PC-3 (cell line): ENCODE data around the gene CEP85. TPM values are rescaled to one million over a fixed set of nuclear protein-coding genes. Genes with fewer than 3 reads are reported as not detected.

Source experiments
- ATAC-seq: fragments of 200-7000 bp; cut with Tn5 transposase; 2 replicates; pipeline ENCODE4 v1.9.1; 2020; ENCODE audit warnings: mild to moderate bottlenecking, moderate library complexity
- BruUV-seq: library from RNA; stranded (reverse); fragments of 400-500 nt; replicated peaks from 2 replicates; lab custom pipeline; 2021; lab: Mats Ljungman, UMichigan
- CTCF ChIA-PET: fragments of 300-600 bp; sonication (Branson Sonifier 250); formaldehyde crosslinking; loops from one replicate; lab custom pipeline; 2022; ENCODE audit warnings: antibody characterized with exemption; lab: Charles Lee
- POLR2A ChIA-PET: fragments of 300-600 bp; sonication (Branson Sonifier 250); formaldehyde crosslinking; loops from one replicate; lab custom pipeline; 2022; ENCODE audit warnings: antibody characterized with exemption; ENCODE audit not compliant: unreplicated experiment; lab: Charles Lee
- DNase-seq: peaks from one replicate; pipeline ENCODE4 v3.0.0-alpha.2; 2015
- H2AFZ ChIP-seq: fragments of 300-600 bp; sonication (generic); 2 replicates; pipeline ENCODE4 v1.6.0; 2016; ENCODE audit warnings: antibody characterized with exemption, low read length
- H3F3A ChIP-seq: fragments of 300-600 bp; sonication (generic); one replicate; pipeline ENCODE4 v1.6.0; 2017; ENCODE audit warnings: antibody characterized with exemption, low read length, control low read depth, mild to moderate bottlenecking; ENCODE audit not compliant: unreplicated experiment
- H3K27ac ChIP-seq: fragments of 300-600 bp; sonication (generic); 2 replicates; pipeline ENCODE4 v1.5.1; 2016; ENCODE audit warnings: mild to moderate bottlenecking, low read length
- H3K27me3 ChIP-seq: fragments of 300-600 bp; sonication (generic); 2 replicates; pipeline ENCODE4 v1.6.1; 2016; ENCODE audit warnings: low read length, mixed read lengths
- H3K36me3 ChIP-seq: fragments of 300-600 bp; sonication (generic); 2 replicates; pipeline ENCODE4 v1.6.1; 2016; ENCODE audit warnings: low read depth, mixed run types, low read length, mixed read lengths
- H3K4me1 ChIP-seq: fragments of 300-600 bp; sonication (generic); 2 replicates; pipeline ENCODE4 v1.5.1; 2016; ENCODE audit warnings: low read length; ENCODE audit not compliant: insufficient read depth
- H3K4me2 ChIP-seq: fragments of 300-600 bp; sonication (generic); 2 replicates; pipeline ENCODE4 v1.6.0; 2016; ENCODE audit warnings: low read length
- H3K4me3 ChIP-seq: fragments of 300-600 bp; sonication (generic); 2 replicates; pipeline ENCODE4 v1.5.1; 2016; ENCODE audit warnings: mild to moderate bottlenecking, low read length, mixed read lengths
- H3K79me2 ChIP-seq: fragments of 300-600 bp; sonication (generic); 2 replicates; pipeline ENCODE4 v1.6.1; 2017; ENCODE audit warnings: low read length, mixed read lengths
- H3K9ac ChIP-seq: fragments of 300-600 bp; sonication (generic); 2 replicates; pipeline ENCODE4 v1.6.0; 2016; ENCODE audit warnings: mild to moderate bottlenecking, low read length
- H3K9me2 ChIP-seq: fragments of 300-600 bp; sonication (generic); replicated peaks from 2 replicates; pipeline ENCODE4 v1.6.1; 2016; ENCODE audit warnings: mixed run types, low read length, mixed read lengths
- H3K9me3 ChIP-seq: fragments of 300-600 bp; sonication (generic); 2 replicates; pipeline ENCODE4 v1.6.1; 2016; ENCODE audit warnings: low read length, mixed read lengths
- H4K20me1 ChIP-seq: fragments of 300-600 bp; sonication (generic); 2 replicates; pipeline ENCODE4 v1.6.1; 2016; ENCODE audit warnings: low read length, mixed read lengths
- EZH2 ChIP-seq: fragments of 300-600 bp; sonication (generic); IDR thresholded peaks from one replicate; pipeline ENCODE4 v1.6.1; 2017; ENCODE audit warnings: antibody characterized with exemption, mild to moderate bottlenecking, low read length; ENCODE audit not compliant: unreplicated experiment
- EZH2phosphoT487 ChIP-seq: fragments of 300-600 bp; sonication (generic); IDR thresholded peaks from 2 replicates; pipeline ENCODE4 v1.6.1; 2018; ENCODE audit warnings: mild to moderate bottlenecking, antibody characterized with exemption, low read length, borderline replicate concordance
- intact Hi-C: fragments of 100-400 bp; cut with micrococcal nuclease; formaldehyde crosslinking; loops from 2 replicates; pipeline ENCODE4 v1.9.0; 2023
- total RNA-seq: library from RNA; depleted of rRNA; stranded (reverse); fragments of >200 nt; gene quantifications from 2 replicates; pipeline ENCODE4 v1.2.3, GENCODE V29; 2014
- TF ChIP-seq, protein P1 (sequence below): fragments of 300-600 bp; sonication (generic); conservative IDR thresholded peaks from 2 replicates; pipeline ENCODE4 v1.5.1; 2017; ENCODE audit warnings: antibody characterized with exemption, low read depth, mild to moderate bottlenecking, low read length

CEP85 gene
- total RNA-seq, 1 experiment from 2014 or later = 30.6 TPM

DNA sequence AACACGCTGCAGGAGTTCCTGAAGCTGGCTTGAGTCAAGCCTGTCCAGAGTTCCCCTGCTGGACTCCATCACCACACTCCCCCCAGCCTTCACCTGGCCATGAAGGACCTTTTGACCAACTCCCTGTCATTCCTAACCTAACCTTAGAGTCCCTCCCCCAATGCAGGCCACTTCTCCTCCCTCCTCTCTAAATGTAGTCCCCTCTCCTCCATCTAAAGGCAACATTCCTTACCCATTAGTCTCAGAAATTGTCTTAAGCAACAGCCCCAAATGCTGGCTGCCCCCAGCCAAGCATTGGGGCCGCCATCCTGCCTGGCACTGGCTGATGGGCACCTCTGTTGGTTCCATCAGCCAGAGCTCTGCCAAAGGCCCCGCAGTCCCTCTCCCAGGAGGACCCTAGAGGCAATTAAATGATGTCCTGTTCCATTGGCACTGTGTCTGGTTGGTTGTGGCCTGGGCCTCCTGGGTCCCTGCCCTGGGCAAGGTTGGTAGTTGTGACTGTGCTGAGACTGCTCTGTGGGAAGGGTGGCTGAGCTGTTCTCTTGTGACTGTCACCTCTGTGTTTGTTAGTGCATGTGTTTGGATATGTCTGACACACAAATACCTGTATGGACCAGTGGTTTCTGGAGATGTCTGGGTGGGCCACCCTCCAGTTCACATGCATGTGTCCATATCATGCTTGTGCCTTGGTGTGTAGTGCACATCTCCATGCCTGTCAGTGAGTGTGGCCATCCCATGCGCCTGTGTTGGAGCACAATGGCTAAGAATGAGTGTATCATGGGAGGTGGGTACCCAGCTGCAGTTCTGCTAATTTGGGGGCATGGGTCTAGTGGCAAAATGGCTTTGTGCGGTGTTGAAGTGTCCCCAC lies 47.3 kb downstream of the CEP85 start:
- Histone ChIP-seq H3K27me3 (no peaks in the 10 kb centered on the region), H3K27ac (peak overlapping the region; percentile 99), H3K4me3 (peak overlapping the region; percentile 75), H3K9me2 (no peaks in the 10 kb centered on the region), H2AFZ (no peak overlapping the region), H4K20me1 (peaks cover 9% of the 10 kb centered on the region; the same call in 1 of the 2 replicates), H3K9me3 (no peaks in the 10 kb centered on the region), H3F3A (peaks cover 22% of the 10 kb centered on the region), H3K4me2 (peak overlapping the region; percentile 94), H3K36me3 (peaks cover 27% of the 10 kb centered on the region), H3K9ac (no peak overlapping the region), H3K79me2 (peaks cover 34% of the 10 kb centered on the region), H3K4me1 (peaks cover 74% of the 10 kb centered on the region)
- intact Hi-C loops = no loop called here
- TF ChIP-seq, protein P1, sequence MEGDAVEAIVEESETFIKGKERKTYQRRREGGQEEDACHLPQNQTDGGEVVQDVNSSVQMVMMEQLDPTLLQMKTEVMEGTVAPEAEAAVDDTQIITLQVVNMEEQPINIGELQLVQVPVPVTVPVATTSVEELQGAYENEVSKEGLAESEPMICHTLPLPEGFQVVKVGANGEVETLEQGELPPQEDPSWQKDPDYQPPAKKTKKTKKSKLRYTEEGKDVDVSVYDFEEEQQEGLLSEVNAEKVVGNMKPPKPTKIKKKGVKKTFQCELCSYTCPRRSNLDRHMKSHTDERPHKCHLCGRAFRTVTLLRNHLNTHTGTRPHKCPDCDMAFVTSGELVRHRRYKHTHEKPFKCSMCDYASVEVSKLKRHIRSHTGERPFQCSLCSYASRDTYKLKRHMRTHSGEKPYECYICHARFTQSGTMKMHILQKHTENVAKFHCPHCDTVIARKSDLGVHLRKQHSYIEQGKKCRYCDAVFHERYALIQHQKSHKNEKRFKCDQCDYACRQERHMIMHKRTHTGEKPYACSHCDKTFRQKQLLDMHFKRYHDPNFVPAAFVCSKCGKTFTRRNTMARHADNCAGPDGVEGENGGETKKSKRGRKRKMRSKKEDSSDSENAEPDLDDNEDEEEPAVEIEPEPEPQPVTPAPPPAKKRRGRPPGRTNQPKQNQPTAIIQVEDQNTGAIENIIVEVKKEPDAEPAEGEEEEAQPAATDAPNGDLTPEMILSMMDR = no peak
- no peak for TF ChIP-seq EZH2
- TF ChIP-seq EZH2phosphoT487 = no peak
- CTCF ChIA-PET = no interaction called here
- no peak for DNase-seq
- ATAC-seq = no peak
- POLR2A ChIA-PET = no interaction called here
- TSS peak; percentile 79 for BruUV-seq

DNA sequence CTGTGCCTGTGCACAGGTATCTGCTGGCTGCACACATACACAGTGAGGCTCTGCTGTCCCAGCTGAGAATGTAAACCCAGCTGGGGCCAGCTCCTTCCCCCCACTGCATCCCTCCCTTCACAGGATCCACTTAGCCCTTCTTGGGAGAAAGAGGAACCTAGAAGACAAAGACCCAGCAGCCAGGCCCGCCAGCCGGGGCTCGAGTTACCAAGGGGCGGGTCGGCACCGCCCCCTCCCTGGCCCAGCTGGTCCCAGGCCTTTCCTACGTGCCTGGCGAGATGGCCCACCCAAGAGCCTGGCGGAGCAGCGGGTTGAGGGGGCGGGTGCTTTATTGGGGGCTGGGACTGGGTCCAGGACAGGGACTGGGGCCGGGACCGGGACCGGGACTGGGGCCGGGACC lies 48.0 kb downstream of the CEP85 start:
- Histone ChIP-seq H3K9ac (no peak overlapping the region), H3K27me3 (no peaks in the 10 kb centered on the region), H3K9me2 (no peaks in the 10 kb centered on the region), H3K4me1 (peaks cover 68% of the 10 kb centered on the region), H3F3A (peaks cover 16% of the 10 kb centered on the region), H3K79me2 (peaks cover 34% of the 10 kb centered on the region), H3K36me3 (peaks cover 21% of the 10 kb centered on the region), H3K4me3 (no peak overlapping the region), H4K20me1 (peaks cover 9% of the 10 kb centered on the region; the same call in 1 of the 2 replicates), H3K4me2 (peak overlapping the region; percentile 94; the same call in 1 of the 2 replicates), H3K27ac (no peak overlapping the region), H2AFZ (no peak overlapping the region), H3K9me3 (no peaks in the 10 kb centered on the region)
- intact Hi-C loops = no loop called here
- TF ChIP-seq EZH2 (no peak), EZH2phosphoT487 (no peak)
- TF ChIP-seq, protein P1 = no peak
- ATAC-seq (no peak), DNase-seq (no peak)
- ChIA-PET CTCF (no interaction called here), POLR2A (no interaction called here)
- BruUV-seq = no TSS peak

- POLR2A ChIA-PET = no interaction called here
These were observed 48.5 kb downstream of the CEP85 start for GRCh38 chr1:26282401-26282918.

More at GRCh38 chr1:26282401-26282918, 48.5 kb downstream of the CEP85 start:
- H3K4me2 ChIP-seq = no peak overlapping the region
- no peak overlapping the region for H3K9ac ChIP-seq
- H4K20me1 ChIP-seq = peaks cover 9% of the 10 kb centered on the region; the same call in 1 of the 2 replicates
- peaks cover 63% of the 10 kb centered on the region for H3K4me1 ChIP-seq
- no peak overlapping the region for H3K27ac ChIP-seq
- H3K9me3 ChIP-seq = no peaks in the 10 kb centered on the region
- H3K4me3 ChIP-seq = no peak overlapping the region
- H2AFZ ChIP-seq = no peak overlapping the region
- ATAC-seq (no peak), DNase-seq (no peak)
- TF ChIP-seq EZH2phosphoT487 (no peak), EZH2 (no peak)
- TF ChIP-seq, protein P1 = no peak
- intact Hi-C loops = no loop called here
- CTCF ChIA-PET = no interaction called here
- no peaks in the 10 kb centered on the region for H3K27me3 ChIP-seq
- no peaks in the 10 kb centered on the region for H3K9me2 ChIP-seq
- H3K36me3 ChIP-seq = peaks cover 17% of the 10 kb centered on the region; the same call in 1 of the 2 replicates
- BruUV-seq = no TSS peak
- peaks cover 11% of the 10 kb centered on the region for H3F3A ChIP-seq
- peaks cover 34% of the 10 kb centered on the region for H3K79me2 ChIP-seq
